GM12878 (cell line): Measurements from ENCODE around the gene B4GALT1.

ENCODE experiments used
- ESRRA ChIP-seq: IDR thresholded peaks from 2 replicates; pipeline ENCODE4 v1.6.1; 2012; ENCODE audit warnings: mild to moderate bottlenecking, low read length, improper control_type of control experiment
- TAF1 ChIP-seq: IDR thresholded peaks from 2 replicates; pipeline ENCODE4 v1.6.1; 2011; ENCODE audit warnings: mild to moderate bottlenecking, low read depth, low read length, borderline replicate concordance
- TF ChIP-seq, protein P1 (sequence below), 3 experiments: IDR thresholded peaks in 2 of 3; conservative IDR thresholded peaks in 1 of 3; 2 replicates each; pipeline ENCODE4 v1.5.1; 2011; ENCODE audit warnings: low read depth in 3 of 3, low read length in 3 of 3, mild to moderate bottlenecking in 3 of 3, control low read depth in 2 of 3, moderate library complexity in 2 of 3, inconsistent platforms in 1 of 3, mixed read lengths in 1 of 3; ENCODE audit not compliant: control insufficient read depth in 2 of 3, insufficient read depth in 1 of 3; ENCODE audit errors: extremely low read depth in 1 of 3

DNA sequence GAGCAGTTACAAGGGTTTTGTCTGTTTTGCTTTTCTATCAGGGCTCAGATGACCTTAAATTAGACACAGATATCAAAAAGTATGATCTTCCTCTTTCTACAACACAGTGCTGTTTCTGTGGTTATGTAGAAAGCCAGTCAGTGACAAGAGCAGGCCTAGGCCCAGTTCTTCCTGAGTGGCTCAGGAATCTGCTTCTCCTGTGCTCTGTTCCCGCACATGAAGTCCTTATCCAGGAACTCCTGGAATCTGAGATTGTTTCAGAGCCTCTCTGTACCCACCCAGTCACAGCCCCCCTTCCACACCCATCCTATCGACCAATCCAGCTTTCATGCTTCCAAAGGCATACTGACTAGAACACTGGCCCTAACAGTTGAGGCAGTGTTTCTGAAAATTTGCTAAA lies 50.3 kb downstream of the B4GALT1 start:
- no peak for TF ChIP-seq ESRRA
- no peak for TF ChIP-seq TAF1
- TF ChIP-seq, protein P1, sequence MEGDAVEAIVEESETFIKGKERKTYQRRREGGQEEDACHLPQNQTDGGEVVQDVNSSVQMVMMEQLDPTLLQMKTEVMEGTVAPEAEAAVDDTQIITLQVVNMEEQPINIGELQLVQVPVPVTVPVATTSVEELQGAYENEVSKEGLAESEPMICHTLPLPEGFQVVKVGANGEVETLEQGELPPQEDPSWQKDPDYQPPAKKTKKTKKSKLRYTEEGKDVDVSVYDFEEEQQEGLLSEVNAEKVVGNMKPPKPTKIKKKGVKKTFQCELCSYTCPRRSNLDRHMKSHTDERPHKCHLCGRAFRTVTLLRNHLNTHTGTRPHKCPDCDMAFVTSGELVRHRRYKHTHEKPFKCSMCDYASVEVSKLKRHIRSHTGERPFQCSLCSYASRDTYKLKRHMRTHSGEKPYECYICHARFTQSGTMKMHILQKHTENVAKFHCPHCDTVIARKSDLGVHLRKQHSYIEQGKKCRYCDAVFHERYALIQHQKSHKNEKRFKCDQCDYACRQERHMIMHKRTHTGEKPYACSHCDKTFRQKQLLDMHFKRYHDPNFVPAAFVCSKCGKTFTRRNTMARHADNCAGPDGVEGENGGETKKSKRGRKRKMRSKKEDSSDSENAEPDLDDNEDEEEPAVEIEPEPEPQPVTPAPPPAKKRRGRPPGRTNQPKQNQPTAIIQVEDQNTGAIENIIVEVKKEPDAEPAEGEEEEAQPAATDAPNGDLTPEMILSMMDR (IDR thresholded peaks at IDR 0.05 in 2 of 3, conservative IDR thresholded peaks at IDR 0.05 in 1 of 3; ENCODE audit: control insufficient read depth in 2 of 3, extremely low read depth in 1 of 3, insufficient read depth in 1 of 3, low read depth in 3 of 3, low read length in 3 of 3) = no peak
